ENCODE results near the gene SEMA5B.

The SEMA5B gene

DNA sequence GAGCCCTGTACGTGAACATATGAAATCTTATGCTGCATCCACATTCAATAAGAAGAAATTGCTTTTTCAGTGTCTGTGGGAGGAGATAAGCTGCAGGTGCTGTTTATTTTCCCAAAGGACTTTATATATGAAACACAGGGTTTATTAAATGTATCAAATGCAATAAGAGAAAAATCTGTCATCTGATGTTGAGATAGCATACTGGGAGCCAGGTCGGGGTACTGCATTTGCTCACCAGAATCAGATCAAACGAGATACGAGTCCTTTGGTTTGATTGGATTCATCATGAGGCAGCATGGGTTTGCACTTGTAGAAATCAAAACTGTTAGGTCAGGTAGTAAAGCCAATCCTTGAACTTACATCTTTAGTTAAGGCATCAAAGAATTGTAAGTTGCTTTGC, 141.3 kb downstream of the SEMA5B start:
- no peak overlapping the region for H3K4me3 ChIP-seq (ENCODE audit: low read depth, low read length)
- TF ChIP-seq, protein P1, sequence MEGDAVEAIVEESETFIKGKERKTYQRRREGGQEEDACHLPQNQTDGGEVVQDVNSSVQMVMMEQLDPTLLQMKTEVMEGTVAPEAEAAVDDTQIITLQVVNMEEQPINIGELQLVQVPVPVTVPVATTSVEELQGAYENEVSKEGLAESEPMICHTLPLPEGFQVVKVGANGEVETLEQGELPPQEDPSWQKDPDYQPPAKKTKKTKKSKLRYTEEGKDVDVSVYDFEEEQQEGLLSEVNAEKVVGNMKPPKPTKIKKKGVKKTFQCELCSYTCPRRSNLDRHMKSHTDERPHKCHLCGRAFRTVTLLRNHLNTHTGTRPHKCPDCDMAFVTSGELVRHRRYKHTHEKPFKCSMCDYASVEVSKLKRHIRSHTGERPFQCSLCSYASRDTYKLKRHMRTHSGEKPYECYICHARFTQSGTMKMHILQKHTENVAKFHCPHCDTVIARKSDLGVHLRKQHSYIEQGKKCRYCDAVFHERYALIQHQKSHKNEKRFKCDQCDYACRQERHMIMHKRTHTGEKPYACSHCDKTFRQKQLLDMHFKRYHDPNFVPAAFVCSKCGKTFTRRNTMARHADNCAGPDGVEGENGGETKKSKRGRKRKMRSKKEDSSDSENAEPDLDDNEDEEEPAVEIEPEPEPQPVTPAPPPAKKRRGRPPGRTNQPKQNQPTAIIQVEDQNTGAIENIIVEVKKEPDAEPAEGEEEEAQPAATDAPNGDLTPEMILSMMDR (IDR thresholded peaks at IDR 0.05; ENCODE audit: low read depth, low read length) = no peak

DNA sequence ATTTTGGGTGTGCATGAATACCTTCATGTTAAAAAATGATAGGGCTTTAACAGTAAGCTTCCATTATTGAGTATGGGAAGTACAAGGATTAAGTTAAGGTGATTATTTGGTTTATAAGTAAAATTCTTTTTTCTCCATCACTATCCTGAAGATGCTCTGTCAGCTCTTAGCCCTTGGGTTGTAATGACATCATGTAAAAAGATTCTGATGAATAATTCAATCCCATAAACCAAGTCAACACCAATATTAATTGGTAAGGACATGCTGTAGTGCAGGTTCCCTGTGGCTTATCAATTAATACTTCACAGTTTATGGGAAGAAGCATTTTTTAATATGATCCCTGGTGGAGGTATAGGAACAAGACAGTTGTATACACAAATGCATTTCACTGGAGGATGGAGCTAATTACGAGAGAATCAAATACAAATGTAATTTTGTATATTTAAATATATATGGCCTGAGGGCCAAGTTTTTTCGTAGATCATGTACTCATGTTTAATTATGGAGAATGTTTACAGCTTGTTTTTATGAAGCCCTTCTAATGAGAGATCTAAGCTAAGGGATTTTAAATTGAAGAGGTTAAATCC, 145.1 kb downstream of the SEMA5B start:
- no peak overlapping the region for H3K4me3 ChIP-seq (ENCODE audit: low read depth, low read length)
- TF ChIP-seq, protein P1 (IDR thresholded peaks at IDR 0.05; ENCODE audit: low read depth, low read length) = no peak

DNA sequence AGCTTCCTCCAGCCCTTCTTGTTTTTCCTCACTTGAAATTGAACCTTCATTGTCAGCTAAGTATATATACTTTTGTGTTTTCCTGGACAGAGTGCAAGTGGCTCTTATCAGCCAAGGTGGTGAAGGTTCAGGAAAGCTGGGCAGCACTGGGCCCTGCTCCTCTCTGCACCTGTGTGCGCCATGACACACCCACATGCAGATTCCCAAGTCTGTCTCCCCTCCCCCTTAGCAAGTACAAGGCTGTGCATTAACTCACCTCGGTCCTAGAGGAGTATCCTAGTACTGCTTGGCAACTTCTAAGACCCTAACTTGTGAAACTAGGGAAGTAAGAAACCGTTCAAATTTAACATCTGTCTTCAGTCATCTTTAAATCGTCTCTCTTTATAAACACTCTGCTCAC, 146.9 kb downstream of the SEMA5B start:
- TF ChIP-seq, protein P1 (IDR thresholded peaks at IDR 0.05; ENCODE audit: low read depth, low read length) = no peak
- H3K4me3 ChIP-seq (ENCODE audit: low read depth, low read length) = no peak overlapping the region

DNA sequence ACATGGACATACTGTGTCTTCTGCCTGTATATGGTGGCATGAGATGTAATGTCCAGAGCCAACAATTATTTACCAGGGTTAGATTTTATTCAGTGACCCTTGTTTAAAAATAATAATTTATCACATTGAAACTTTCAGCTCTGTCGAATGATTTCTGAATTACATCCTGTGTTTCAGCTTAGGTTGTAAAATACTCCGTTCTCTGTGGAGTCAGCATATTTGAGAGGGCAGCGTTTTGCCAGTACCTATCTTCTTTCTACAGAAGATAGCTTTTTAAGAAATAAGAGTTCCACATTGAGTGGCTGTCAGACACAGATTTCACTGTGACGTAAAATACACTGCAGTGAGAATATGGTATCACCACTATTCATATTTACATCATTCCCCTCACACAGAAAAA, 147.4 kb downstream of the SEMA5B start:
- no peak overlapping the region for H3K4me3 ChIP-seq (ENCODE audit: low read depth, low read length)
- TF ChIP-seq, protein P1 (IDR thresholded peaks at IDR 0.05; ENCODE audit: low read depth, low read length) = no peak

DNA sequence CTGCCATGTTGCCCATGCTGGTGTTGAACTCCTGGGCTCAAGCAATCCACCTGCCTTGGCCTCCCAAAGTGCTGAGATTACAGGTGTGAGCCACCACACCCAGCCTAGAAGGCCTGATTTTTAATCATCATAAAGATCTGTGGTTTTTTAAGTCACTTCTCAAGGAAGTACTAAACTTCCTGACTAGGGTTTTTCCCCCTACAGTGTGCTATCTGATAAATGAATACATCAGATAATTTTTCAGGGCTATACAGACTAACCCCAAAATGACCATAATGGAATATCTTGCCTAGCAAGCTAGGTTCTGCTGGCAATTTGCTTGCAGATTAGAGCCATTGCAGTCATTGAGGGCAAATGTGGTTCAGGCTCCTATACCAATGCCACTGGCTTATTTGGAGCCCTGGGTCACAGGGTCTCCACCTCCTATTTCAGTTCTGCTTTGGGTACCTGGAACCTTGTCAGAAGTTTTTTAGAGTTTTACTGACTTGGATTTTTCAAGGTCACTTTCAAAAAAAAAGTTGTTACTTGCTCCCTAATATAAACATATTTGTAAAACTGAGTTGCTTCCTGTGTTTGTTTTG, 151.9 kb downstream of the SEMA5B start:
- no peak overlapping the region for H3K4me3 ChIP-seq (ENCODE audit: low read depth, low read length)
- TF ChIP-seq, protein P1 (IDR thresholded peaks at IDR 0.05; ENCODE audit: low read depth, low read length) = no peak

DNA sequence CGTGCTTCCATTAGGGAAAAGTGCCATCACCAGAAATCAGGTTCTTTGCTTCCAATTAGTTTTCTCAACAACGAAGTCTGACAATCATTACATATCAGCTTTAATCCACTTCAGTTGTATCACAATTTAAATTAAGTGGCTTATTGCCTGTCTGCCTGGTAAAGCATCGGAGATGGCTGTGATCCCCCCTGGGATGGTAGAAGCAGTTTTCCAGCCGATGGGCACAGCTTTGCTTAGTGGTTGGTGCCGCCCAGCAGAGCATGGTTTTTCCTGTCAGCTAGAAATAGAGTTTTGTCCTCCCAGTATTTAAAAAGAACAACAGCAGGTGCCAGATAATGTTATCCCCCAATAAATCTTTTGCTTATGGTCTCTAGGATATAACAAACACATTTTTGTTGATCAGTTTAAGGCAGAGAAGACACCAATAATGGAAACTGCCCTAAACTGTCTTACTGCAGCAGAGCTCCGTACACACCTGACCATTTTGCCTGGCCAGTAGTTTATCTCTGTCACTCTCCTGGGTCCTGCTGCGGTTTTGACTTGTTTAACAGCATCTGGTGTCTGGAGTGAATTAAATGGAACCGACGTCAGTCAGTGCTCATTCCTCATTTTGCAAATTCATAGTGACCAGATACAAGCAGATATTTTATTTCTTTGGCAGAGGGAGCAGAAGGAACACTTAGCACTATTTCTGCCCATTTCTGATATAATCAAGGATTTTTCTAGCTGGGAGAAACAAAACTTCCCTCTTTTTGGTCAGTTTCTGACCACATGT, 153.6 kb downstream of the SEMA5B start:
- no peak overlapping the region for H3K4me3 ChIP-seq (ENCODE audit: low read depth, low read length)
- TF ChIP-seq, protein P1 (IDR thresholded peaks at IDR 0.05; ENCODE audit: low read depth, low read length) = no peak

DNA sequence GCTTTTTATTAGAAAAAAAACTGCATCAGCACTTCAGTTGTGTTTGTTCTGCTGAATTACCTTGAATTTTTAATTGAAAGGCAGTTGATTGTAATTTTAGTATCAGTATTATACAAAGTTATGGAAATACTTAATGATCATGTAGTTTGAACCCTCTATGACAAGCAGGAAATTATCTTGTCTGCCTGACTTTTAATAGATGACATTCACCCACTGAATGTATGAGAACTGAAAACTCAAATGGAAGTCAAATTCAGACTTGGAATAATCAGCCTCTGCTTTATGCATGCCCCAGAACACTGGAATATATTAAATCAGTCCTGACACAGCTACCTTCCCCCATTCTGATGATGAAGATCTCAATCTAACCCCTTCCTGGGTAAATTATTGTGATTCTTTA, 159.2 kb downstream of the SEMA5B start:
- TF ChIP-seq, protein P1 (IDR thresholded peaks at IDR 0.05; ENCODE audit: low read depth, low read length) = no peak
- H3K4me3 ChIP-seq (ENCODE audit: low read depth, low read length) = no peak overlapping the region

Measured in WI38 (cell line).